Activated CD4-positive, alpha-beta T cell treated with anti-CD3 and anti-CD28 coated beads, Interleukin-2, Interleukin-4, amounts not matched to agents 100 ng/mL and 50 ng/mL, durations not matched to agents 16 hours and 8 hours (primary cell): ENCODE data around the gene SCG2.

Experiments used
- DNase-seq: peaks from one replicate; pipeline ENCODE4 v3.0.0-alpha.2; 2020; ENCODE audit warnings: low spot score

SCG2 gene

DNA sequence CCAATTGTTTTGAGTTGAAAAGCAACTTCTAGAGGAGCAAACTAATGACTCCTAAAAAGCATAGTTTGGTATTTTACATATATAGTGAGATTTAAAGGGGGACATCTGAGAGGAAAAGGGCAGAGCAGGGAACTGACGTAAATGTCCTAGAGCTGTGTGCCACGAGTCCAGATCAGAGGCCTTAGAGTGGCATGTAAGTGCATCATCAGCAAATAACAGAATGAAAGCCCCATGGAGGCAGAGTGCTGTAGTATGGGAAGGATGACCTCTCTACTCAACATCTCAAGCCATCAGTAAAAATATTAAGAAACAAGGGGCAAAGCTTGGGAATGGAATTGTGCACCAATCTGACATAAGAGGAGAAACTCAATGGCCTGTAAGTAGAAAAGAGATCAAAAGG lies 31.4 kb downstream of the SCG2 start:
- no peak for DNase-seq

DNA sequence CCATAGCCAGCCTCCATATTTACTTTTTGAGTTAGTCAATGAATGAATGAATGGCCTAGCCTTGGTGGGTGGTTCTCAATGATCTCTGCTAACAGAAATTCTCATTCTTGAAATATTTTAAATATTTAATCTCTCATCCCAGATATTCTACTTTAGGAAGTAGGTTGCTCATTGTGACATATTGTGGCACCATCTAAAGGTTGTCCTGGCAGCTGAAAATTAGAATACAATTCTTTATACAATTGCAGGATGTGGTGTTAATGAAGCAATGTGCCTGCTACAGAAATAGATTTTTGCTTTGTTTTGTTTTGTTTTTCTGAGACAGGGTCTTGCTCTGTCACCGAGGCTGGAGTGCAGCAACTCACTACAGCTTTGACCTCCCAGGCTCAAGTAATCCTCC lies 35.8 kb downstream of the SCG2 start:
- no peak for DNase-seq

DNA sequence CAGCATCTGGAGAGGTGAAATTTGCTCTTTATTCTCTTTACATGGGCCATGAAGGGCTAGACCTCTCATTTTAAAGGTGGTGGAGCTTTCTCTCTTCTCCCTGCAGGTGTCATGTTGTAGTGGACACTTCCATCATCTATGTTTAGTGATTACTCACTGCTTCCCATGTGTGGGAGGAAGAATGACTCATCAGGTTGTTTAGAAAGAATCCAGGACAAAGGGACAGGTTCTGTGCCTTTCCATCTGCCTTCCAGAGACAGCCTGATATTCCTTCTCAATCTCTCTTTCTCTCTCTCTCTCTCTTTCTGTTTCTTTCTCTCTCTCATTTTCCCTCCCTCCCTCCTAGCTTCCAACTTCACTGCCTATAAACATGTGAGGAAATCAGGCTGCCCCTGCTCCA lies 38.7 kb downstream of the SCG2 start:
- no peak for DNase-seq

DNA sequence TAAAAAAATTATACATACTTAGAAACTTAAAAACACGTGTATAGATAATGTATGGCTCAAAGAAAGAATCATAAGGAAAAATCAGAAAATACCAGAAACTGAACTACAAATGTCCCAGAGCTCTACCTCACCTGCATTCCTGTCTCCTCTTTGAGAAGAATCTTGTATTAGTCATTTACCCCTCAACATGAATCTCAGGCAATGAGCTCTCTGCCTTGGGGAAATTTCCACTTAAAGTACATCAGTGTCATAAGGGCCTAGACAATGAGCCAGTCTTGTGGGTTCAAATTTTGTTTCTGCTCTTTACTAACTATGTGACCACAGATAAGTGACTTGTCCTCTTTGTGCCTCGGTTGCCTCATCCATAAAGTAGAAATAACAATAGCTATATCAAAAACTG lies 40.1 kb downstream of the SCG2 start:
- DNase-seq = no peak

DNA sequence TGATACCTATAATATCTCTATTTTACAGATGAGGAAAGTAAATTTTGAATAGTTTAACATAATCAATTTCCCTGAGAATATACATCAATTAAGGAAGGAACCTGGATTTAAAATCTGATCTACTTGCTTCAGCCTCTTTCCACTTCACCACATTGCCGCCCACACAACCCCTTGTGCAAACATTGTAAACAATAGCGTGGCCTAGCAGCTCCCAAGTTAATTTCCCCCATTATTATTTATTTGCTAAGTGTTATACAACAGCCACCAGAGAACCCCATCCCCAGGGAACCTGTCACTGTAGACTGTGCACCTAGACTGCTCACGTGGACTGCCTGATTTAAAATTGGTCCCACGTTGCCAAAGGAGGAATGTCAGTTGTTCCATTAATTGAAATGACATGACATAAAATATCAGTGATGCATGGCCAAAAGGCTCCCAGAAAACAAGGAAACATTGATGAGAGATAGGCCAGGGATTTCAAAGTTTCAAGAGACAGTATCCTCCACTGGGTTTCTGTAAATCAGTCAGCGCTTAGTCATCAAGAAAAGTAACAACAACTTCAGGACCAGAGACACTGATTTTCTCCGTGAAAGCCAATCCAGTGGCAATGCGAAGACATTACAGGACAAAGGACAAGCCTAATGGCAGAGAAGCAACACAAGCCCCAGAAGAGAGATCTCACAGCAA lies 41.3 kb downstream of the SCG2 start:
- no peak for DNase-seq

DNA sequence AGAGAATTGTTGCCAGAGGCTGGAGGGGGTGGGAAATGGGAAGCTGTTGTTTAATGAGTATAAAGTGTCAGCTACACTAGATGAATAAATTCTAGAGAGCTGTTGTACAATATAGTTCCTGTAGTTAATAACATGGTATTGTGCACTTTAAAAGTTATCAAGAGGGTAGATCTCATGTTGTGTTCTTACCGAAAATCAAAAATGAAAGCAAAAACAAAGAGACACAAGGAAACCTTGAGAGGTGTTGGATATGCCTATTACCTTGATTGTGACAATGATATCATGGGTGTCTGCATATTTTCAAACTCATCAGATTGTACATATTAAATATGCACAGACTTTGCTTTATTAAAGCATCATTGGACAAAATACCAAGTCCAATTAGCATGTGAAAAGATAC lies 43.2 kb downstream of the SCG2 start:
- DNase-seq = no peak

DNA sequence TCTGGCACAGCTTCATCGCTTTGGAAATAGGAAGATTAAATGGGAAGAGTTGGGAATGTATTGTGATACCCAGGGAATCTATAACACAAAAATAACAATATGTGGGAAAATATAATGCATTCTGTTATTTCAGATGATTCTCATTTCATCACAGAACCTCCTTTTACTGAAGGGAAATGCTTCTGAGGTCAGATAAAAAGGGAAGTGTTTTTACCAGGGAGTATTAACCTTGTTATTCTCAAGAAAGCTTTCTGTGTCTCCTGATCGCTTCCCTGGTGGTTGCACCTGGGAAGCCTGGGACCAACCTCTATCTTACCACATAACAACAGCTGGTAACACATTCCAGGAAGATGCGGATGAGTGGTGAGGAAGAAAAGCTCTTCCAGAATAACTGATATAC lies 47.2 kb downstream of the SCG2 start:
- no peak for DNase-seq

DNA sequence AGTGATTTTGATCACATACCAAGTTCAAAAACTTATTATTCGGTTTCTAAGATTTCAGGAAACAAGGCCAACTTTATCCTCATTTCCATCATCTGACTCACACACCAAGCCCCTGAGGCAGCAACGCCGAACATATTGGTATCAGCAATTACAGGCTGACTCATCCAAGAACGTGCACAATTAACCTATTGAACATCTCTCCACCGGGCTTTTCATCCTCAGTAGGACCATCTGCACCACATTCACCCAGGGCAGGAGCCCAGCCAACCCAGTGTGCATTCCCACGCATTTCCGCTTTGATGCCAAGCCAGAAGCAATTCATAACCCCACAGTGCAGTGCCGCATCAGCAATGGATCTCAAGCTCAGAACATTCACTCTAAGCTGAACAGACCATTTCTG lies 52.9 kb downstream of the SCG2 start:
- DNase-seq = no peak

DNA sequence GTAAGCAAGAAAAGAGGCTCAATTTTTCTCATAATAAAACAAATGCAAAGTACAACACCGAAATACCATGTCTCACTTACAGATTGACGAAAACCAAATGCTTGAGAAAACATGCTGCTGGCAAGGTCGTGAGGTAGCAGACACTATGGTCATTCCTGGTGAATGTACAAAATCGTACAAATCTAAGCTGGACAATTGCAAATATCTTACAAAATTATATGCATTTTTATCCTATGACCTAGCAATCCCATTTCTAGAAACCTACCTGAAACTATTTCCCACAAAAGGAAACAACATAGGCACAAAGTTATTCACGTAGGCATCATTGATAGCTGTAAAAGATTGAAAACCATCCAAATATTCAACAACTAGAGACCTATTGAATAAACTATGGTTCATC lies 54.0 kb downstream of the SCG2 start:
- no peak for DNase-seq
